Endodermal cell (in vitro differentiated cells): ENCODE data around the gene UVRAG. TPM values are rescaled to one million over a fixed set of nuclear protein-coding genes. Genes with fewer than 3 reads are reported as not detected.

Source experiments
- DNase-seq: peaks from one replicate; pipeline ENCODE4 v3.0.0-alpha.2; 2017
- H3K27ac ChIP-seq: 2 replicates; pipeline ENCODE4 v1.5.1; 2013; ENCODE audit warnings: mild to moderate bottlenecking, low read depth, low read length, moderate library complexity
- H3K27me3 ChIP-seq: 2 replicates; pipeline ENCODE4 v1.6.1; 2013; ENCODE audit warnings: mild to moderate bottlenecking, low read length, moderate library complexity; ENCODE audit not compliant: insufficient read depth, control insufficient read depth, poor library complexity, severe bottlenecking
- H3K36me3 ChIP-seq: 2 replicates; pipeline ENCODE4 v1.7.0; 2013; ENCODE audit warnings: mild to moderate bottlenecking, low read length, moderate library complexity; ENCODE audit not compliant: control insufficient read depth, insufficient read depth
- H3K4me1 ChIP-seq: one replicate; pipeline ENCODE4 v1.7.0; 2013; ENCODE audit warnings: low read length; ENCODE audit not compliant: control insufficient read depth, insufficient read depth
- H3K4me3 ChIP-seq: 2 replicates; pipeline ENCODE4 v1.5.1; 2013; ENCODE audit warnings: mild to moderate bottlenecking, low read length, moderate library complexity
- H3K9ac ChIP-seq: 2 replicates; pipeline ENCODE4 v1.6.1; 2013; ENCODE audit warnings: mild to moderate bottlenecking, low read length, moderate library complexity; ENCODE audit not compliant: poor library complexity, severe bottlenecking; ENCODE audit errors: extremely low read depth
- H3K9me3 ChIP-seq: 2 replicates; pipeline ENCODE4 v1.6.1; 2013; ENCODE audit warnings: mild to moderate bottlenecking, low read length, moderate library complexity; ENCODE audit not compliant: control insufficient read depth
- H3K27ac Mint-ChIP-seq: 2 replicates; pipeline ENCODE4 v1.8.0; 2020; ENCODE audit warnings: mixed read lengths
- H3K27me3 Mint-ChIP-seq: 2 replicates; pipeline ENCODE4 v1.8.0; 2021; ENCODE audit warnings: mild to moderate bottlenecking, mixed read lengths; ENCODE audit not compliant: insufficient read depth
- H3K36me3 Mint-ChIP-seq: 2 replicates; pipeline ENCODE4 v1.8.0; 2020; ENCODE audit warnings: low read depth, mixed read lengths
- H3K4me1 Mint-ChIP-seq: 2 replicates; pipeline ENCODE4 v1.8.0; 2020; ENCODE audit warnings: mixed read lengths
- H3K4me3 Mint-ChIP-seq: 2 replicates; pipeline ENCODE4 v1.8.0; 2020; ENCODE audit warnings: mild to moderate bottlenecking, moderate library complexity, mixed read lengths
- H3K9me3 Mint-ChIP-seq: 2 replicates; pipeline ENCODE4 v1.8.0; 2020; ENCODE audit warnings: mild to moderate bottlenecking, mixed read lengths
- WGBS, 2 experiments: methylation state at CpG; one replicate each; pipeline versions ENCODE4 v1.1.5 to v1.1.7; 2013; ENCODE audit warnings: missing lambda C conversion rate in 2 of 2, mixed read lengths in 1 of 2; ENCODE audit not compliant: insufficient coverage in 1 of 2, insufficient read length in 1 of 2; 5-methylcytosine and 5-hydroxymethylcytosine counted together
- total RNA-seq, 2 donors: library from RNA; stranded (reverse); fragmentation: NEBNext Ultra II Directional in 1 of 2; extraction: Animal tissue kit (Norgen Biotek cat#: 25700) in 1 of 2; gene quantifications; 2 replicates in 1 of 2; 3 replicates in 1 of 2; pipeline ENCODE4 v1.2.1, GENCODE V29; 2021
- TF ChIP-seq, protein P1 (sequence below): fragments of 200-600 bp; sonication (generic); conservative IDR thresholded peaks from 2 replicates; pipeline ENCODE4 v1.5.0; 2021; ENCODE audit warnings: antibody characterized with exemption, mild to moderate bottlenecking

Gene UVRAG
- total RNA-seq, 2 donors from 2014 or later = 19.7 to 34.9 TPM

DNA sequence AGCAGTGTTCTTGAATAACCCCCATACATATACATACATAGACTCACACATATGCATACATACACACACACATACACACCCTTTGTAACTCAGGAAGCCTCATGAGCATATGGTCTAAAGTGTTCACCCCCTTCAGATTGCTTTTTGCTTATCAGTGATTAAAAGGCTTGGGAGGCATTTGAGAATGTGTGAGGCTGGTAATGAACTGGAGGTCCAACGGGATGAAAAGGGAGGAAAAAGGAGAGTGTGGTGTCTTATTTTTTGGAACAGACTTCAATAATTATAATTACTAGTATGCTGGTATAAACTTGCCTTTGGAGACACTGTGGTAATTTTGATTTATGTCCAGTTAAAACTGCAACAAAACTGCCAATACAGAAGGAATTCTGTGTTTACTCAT is 124.5 kb downstream of the UVRAG start:
- WGBS, 2 experiments = 100% methylated on average over 1 of the region's 1 CpG; no CpG with 5 or more reads in 1 of the 2 experiments
- no peaks in the 10 kb centered on the region for H3K9me3 Mint-ChIP-seq
- Histone ChIP-seq H3K9me3 (no peaks in the 10 kb centered on the region), H3K27me3 (no peaks in the 10 kb centered on the region), H3K27ac (no peak overlapping the region), H3K36me3 (no peaks in the 10 kb centered on the region), H3K4me3 (no peak overlapping the region), H3K9ac (no peak overlapping the region), H3K4me1 (no peaks in the 10 kb centered on the region)
- no peak for DNase-seq
- TF ChIP-seq, protein P1, sequence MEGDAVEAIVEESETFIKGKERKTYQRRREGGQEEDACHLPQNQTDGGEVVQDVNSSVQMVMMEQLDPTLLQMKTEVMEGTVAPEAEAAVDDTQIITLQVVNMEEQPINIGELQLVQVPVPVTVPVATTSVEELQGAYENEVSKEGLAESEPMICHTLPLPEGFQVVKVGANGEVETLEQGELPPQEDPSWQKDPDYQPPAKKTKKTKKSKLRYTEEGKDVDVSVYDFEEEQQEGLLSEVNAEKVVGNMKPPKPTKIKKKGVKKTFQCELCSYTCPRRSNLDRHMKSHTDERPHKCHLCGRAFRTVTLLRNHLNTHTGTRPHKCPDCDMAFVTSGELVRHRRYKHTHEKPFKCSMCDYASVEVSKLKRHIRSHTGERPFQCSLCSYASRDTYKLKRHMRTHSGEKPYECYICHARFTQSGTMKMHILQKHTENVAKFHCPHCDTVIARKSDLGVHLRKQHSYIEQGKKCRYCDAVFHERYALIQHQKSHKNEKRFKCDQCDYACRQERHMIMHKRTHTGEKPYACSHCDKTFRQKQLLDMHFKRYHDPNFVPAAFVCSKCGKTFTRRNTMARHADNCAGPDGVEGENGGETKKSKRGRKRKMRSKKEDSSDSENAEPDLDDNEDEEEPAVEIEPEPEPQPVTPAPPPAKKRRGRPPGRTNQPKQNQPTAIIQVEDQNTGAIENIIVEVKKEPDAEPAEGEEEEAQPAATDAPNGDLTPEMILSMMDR = no peak
- no peak overlapping the region for H3K4me3 Mint-ChIP-seq
- peaks cover 8% of the 10 kb centered on the region for H3K4me1 Mint-ChIP-seq
- no peak overlapping the region for H3K27ac Mint-ChIP-seq
- no peaks in the 10 kb centered on the region for H3K27me3 Mint-ChIP-seq
- H3K36me3 Mint-ChIP-seq = no peaks in the 10 kb centered on the region

DNA sequence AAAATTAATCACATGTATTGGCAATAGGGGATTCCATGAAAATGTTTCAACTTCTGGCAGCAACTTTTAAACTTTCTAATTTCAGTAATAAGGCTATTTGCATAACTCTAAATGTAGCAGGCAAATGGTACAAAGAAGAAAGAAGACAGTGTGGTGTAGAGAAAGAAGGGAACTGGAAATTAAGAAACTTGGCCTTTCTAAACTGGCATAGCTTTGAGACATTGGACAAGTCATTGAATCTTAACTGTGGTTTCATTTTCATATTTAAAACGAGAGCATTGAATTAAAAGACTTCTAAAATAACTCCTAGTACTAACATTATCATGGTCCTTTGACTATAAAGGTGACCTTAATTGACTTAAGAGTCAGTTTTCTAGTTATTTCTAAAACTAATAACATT is 125.0 kb downstream of the UVRAG start:
- Mint-ChIP-seq H3K36me3 (no peaks in the 10 kb centered on the region), H3K27ac (no peak overlapping the region), H3K9me3 (no peaks in the 10 kb centered on the region), H3K4me1 (peaks cover 8% of the 10 kb centered on the region), H3K27me3 (no peaks in the 10 kb centered on the region), H3K4me3 (no peak overlapping the region)
- Histone ChIP-seq H3K4me1 (no peaks in the 10 kb centered on the region), H3K4me3 (no peak overlapping the region), H3K9ac (no peak overlapping the region), H3K27ac (no peak overlapping the region), H3K36me3 (no peaks in the 10 kb centered on the region), H3K9me3 (no peaks in the 10 kb centered on the region), H3K27me3 (no peaks in the 10 kb centered on the region)
- WGBS, 2 experiments = 86% methylated on average over 1 of the region's 1 CpG; no CpG with 5 or more reads in 1 of the 2 experiments
- no peak for DNase-seq
- TF ChIP-seq, protein P1 = no peak

DNA sequence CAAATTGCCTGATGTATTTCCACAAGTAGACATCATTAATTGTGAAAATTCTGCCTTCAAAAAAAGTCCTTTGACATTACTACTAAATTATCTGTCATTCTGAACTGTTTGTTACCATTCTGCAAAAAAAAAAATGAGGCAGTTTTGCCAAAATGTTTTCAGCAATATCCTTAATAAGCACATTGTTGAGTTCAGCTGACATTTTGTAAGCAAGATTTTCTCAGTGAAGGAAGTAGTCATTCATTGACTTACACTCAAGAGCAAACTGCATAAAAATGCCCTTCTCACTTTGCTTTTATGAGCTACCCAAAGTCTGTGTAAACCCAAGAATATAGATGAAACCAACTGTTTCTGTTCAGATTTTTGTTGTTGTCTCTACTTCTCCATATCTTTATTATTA is 125.9 kb downstream of the UVRAG start:
- Mint-ChIP-seq H3K4me1 (peaks cover 13% of the 10 kb centered on the region), H3K9me3 (no peaks in the 10 kb centered on the region), H3K27me3 (no peaks in the 10 kb centered on the region), H3K4me3 (no peak overlapping the region), H3K36me3 (no peaks in the 10 kb centered on the region), H3K27ac (no peak overlapping the region)
- no peaks in the 10 kb centered on the region for H3K4me1 ChIP-seq
- no peaks in the 10 kb centered on the region for H3K9me3 ChIP-seq
- no peak for DNase-seq
- no peak overlapping the region for H3K4me3 ChIP-seq
- no peaks in the 10 kb centered on the region for H3K36me3 ChIP-seq
- TF ChIP-seq, protein P1 = no peak
- H3K27ac ChIP-seq = no peak overlapping the region
- H3K9ac ChIP-seq = no peak overlapping the region
- H3K27me3 ChIP-seq = no peaks in the 10 kb centered on the region
